Common myeloid progenitor, CD34-positive (primary cell): ENCODE measurements around the gene OR4F17.
"Not testable (repeated sequence)": the region's sequence is repeated elsewhere in the genome, so short reads cannot be mapped to it uniquely, and the experiment has no call there.

Experiments used
- CTCF ChIA-PET: fragments of 350-600 bp; sonication (Branson Sonifier 250); formaldehyde crosslinking; loops from one replicate; lab custom pipeline; 2021; ENCODE audit warnings: antibody characterized with exemption; lab: Charles Lee
- POLR2A ChIA-PET: fragments of 350-600 bp; sonication (Branson Sonifier 250); formaldehyde crosslinking; loops from one replicate; lab custom pipeline; 2021; ENCODE audit warnings: antibody characterized with exemption; lab: Charles Lee
- DNase-seq, 3 donors: peaks; one replicate each; pipeline versions ENCODE4 v3.0.0 to v3.0.0-alpha.2; 2013
- H3K27ac ChIP-seq, 2 experiments: 1 replicate in 1 of 2; 2 replicates in 1 of 2; pipeline ENCODE4 v1.7.0; 2013; ENCODE audit warnings: inconsistent platforms in 2 of 2, low read length in 2 of 2, mild to moderate bottlenecking in 2 of 2, low read depth in 1 of 2, moderate library complexity in 1 of 2; ENCODE audit not compliant: severe bottlenecking in 2 of 2, insufficient read depth in 1 of 2, poor library complexity in 1 of 2
- H3K27me3 ChIP-seq, 5 experiments: replicated peaks in 2 of 5; 1 replicate in 3 of 5; 2 replicates in 2 of 5; pipeline versions ENCODE4 v1.6.1 to v1.7.0; 2013; ENCODE audit warnings: low read length in 4 of 5, mild to moderate bottlenecking in 2 of 5, moderate library complexity in 2 of 5, inconsistent platforms in 1 of 5; ENCODE audit not compliant: insufficient read depth in 5 of 5, control insufficient read depth in 4 of 5
- H3K36me3 ChIP-seq, 4 experiments: 1 replicate in 2 of 4; 2 replicates in 2 of 4; pipeline versions ENCODE4 v1.6.1 to v1.7.0; 2013; ENCODE audit warnings: low read length in 3 of 4, control low read depth in 1 of 4, mild to moderate bottlenecking in 1 of 4; ENCODE audit not compliant: control insufficient read depth in 4 of 4, insufficient read depth in 4 of 4
- H3K4me1 ChIP-seq, 4 experiments: 1 replicate in 3 of 4; 2 replicates in 1 of 4; pipeline versions ENCODE4 v1.6.1 to v1.7.1; 2013; ENCODE audit warnings: low read length in 3 of 4, mild to moderate bottlenecking in 3 of 4, control low read depth in 1 of 4, inconsistent platforms in 1 of 4, moderate library complexity in 1 of 4; ENCODE audit not compliant: control insufficient read depth in 4 of 4, insufficient read depth in 4 of 4; ENCODE audit errors: control extremely low read depth in 1 of 4
- H3K4me3 ChIP-seq, 7 experiments: 1 replicate in 4 of 7; 2 replicates in 3 of 7; pipeline versions ENCODE4 v1.5.1 to v1.7.0; 2013; ENCODE audit warnings: mild to moderate bottlenecking in 7 of 7, low read length in 6 of 7, moderate library complexity in 6 of 7, inconsistent platforms in 2 of 7, low read depth in 2 of 7, control low read depth in 1 of 7; ENCODE audit not compliant: insufficient read depth in 4 of 7, control insufficient read depth in 1 of 7; ENCODE audit errors: extremely low read depth in 1 of 7
- H3K9me3 ChIP-seq, 5 experiments: 1 replicate in 4 of 5; 2 replicates in 1 of 5; pipeline versions ENCODE4 v1.6.1 to v1.7.1; 2013; ENCODE audit warnings: low read length in 4 of 5, mild to moderate bottlenecking in 2 of 5, inconsistent platforms in 1 of 5, low read depth in 1 of 5, moderate library complexity in 1 of 5; ENCODE audit not compliant: control insufficient read depth in 4 of 5, insufficient read depth in 2 of 5; ENCODE audit errors: control extremely low read depth in 1 of 5
- WGBS: methylation state at CpG from one replicate; pipeline ENCODE4 v1.1.5; 2013; ENCODE audit not compliant: insufficient coverage; 5-methylcytosine and 5-hydroxymethylcytosine counted together

Gene OR4F17

DNA sequence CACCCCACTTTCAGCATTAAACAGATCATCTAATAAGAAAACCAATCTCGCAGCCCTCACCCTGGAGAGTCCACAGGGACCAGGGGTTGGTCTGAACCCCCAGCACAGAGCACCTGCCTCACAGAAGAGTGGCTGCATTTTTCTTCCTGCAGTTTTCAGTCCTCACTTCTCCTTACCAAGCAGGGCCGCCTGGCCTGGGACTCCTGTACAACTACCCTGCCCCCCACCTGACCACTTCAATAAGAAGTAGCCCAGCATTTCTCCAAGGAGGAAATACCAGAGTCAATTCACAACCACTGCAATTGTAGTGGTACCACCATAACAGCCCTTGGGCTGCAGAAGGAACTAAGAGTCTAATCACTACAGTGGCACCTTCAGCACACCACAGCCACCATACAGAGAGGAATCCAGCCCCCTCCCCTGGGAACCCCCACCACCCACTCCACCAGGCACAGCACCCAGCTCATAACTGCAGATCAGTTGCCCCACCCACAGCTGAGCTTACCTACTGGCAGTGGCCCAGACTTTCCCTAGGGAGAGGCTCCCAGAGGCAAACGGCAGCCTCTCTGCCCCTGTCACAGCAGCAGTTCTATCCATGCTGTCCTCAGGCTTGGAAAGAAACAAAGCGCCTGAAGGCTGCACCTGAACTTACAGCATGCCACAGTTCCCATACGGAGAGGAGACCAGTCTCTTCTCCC is 13.7 kb downstream of the OR4F17 start:
- H3K27me3 ChIP-seq, CTCF ChIA-PET, H3K36me3 ChIP-seq, H3K27ac ChIP-seq, H3K4me1 ChIP-seq, POLR2A ChIA-PET, H3K4me3 ChIP-seq, DNase-seq, H3K9me3 ChIP-seq: not testable (repeated sequence)
- no CpG with 5 or more reads among the region's 5 CpGs for WGBS
